Central memory CD8-positive, alpha-beta T cell (primary cell): ENCODE measurements around the gene FAM120C.

Experiments used
- ATAC-seq: fragments of 150-1000 bp; cut with Tn5 transposase; replicated peaks from 2 replicates; pipeline ENCODE4 v1.10.0; 2022; ENCODE audit warnings: mild to moderate bottlenecking, moderate FRiP score, moderate number of reproducible peaks; ENCODE audit not compliant: poor library complexity, severe bottlenecking; ENCODE audit errors: extremely low read depth
- DNase-seq, 2 donors: peaks; one replicate each; pipeline ENCODE4 v3.0.0; 2021; ENCODE audit warnings: low spot score in 2 of 2
- H3K27ac Mint-ChIP-seq: one replicate; pipeline ENCODE4 v1.8.0; 2022; ENCODE audit warnings: low read depth, mild to moderate bottlenecking, moderate library complexity, mixed read lengths
- H3K27me3 Mint-ChIP-seq: one replicate; pipeline ENCODE4 v1.8.0; 2022; ENCODE audit warnings: mixed read lengths
- H3K36me3 Mint-ChIP-seq: one replicate; pipeline ENCODE4 v1.8.0; 2022; ENCODE audit warnings: mild to moderate bottlenecking, moderate library complexity, mixed read lengths; ENCODE audit not compliant: insufficient read depth
- H3K4me1 Mint-ChIP-seq: one replicate; pipeline ENCODE4 v1.8.0; 2022; ENCODE audit warnings: mixed read lengths
- H3K4me3 Mint-ChIP-seq: one replicate; pipeline ENCODE4 v1.8.0; 2022; ENCODE audit warnings: mild to moderate bottlenecking, moderate library complexity, mixed read lengths
- H3K9me3 Mint-ChIP-seq: one replicate; pipeline ENCODE4 v1.8.0; 2022; ENCODE audit warnings: mixed read lengths

Gene FAM120C

GRCh38 chrX:54180403-54180802, 2.7 kb downstream of the FAM120C start:
- ATAC-seq (no peak), DNase-seq (no peak)
- H3K4me3 Mint-ChIP-seq, result peak overlapping the region; percentile 76
- peaks cover 56% of the 10 kb centered on the region for H3K4me1 Mint-ChIP-seq
- no peaks in the 10 kb centered on the region for H3K9me3 Mint-ChIP-seq
- H3K27me3 Mint-ChIP-seq, result no peaks in the 10 kb centered on the region
- H3K27ac Mint-ChIP-seq, result no peak overlapping the region
- peaks cover 7% of the 10 kb centered on the region for H3K36me3 Mint-ChIP-seq

- ATAC-seq (no peak), DNase-seq (no peak)
- Mint-ChIP-seq H3K36me3 (peaks cover 6% of the 10 kb centered on the region), H3K9me3 (no peaks in the 10 kb centered on the region), H3K27ac (peak overlapping the region; percentile 48), H3K4me1 (peaks cover 51% of the 10 kb centered on the region), H3K4me3 (no peak overlapping the region), H3K27me3 (no peaks in the 10 kb centered on the region)
Measured at GRCh38 chrX:54178100-54178940, 4.7 kb downstream of the FAM120C start.

GRCh38 chrX:54177306-54177705, 5.7 kb downstream of the FAM120C start:
- H3K4me3 Mint-ChIP-seq, result no peak overlapping the region
- DNase-seq, result no peak
- H3K27ac Mint-ChIP-seq, result no peak overlapping the region
- peaks cover 51% of the 10 kb centered on the region for H3K4me1 Mint-ChIP-seq
- peaks cover 5% of the 10 kb centered on the region for H3K36me3 Mint-ChIP-seq
- no peaks in the 10 kb centered on the region for H3K9me3 Mint-ChIP-seq
- ATAC-seq, result no peak
- no peaks in the 10 kb centered on the region for H3K27me3 Mint-ChIP-seq

- no peak overlapping the region for H3K4me3 Mint-ChIP-seq
- no peak overlapping the region for H3K27ac Mint-ChIP-seq
- H3K27me3 Mint-ChIP-seq, result no peaks in the 10 kb centered on the region
- H3K4me1 Mint-ChIP-seq, result peaks cover 17% of the 10 kb centered on the region
- peaks cover 5% of the 10 kb centered on the region for H3K36me3 Mint-ChIP-seq
- no peak for ATAC-seq
- H3K9me3 Mint-ChIP-seq, result no peaks in the 10 kb centered on the region
- DNase-seq, result no peak
Measured at GRCh38 chrX:54173791-54174190, 9.3 kb downstream of the FAM120C start.

GRCh38 chrX:54172455-54172854, 10.6 kb downstream of the FAM120C start:
- no peaks in the 10 kb centered on the region for H3K27me3 Mint-ChIP-seq
- H3K4me1 Mint-ChIP-seq, result peaks cover 10% of the 10 kb centered on the region
- H3K4me3 Mint-ChIP-seq, result no peak overlapping the region
- no peak overlapping the region for H3K27ac Mint-ChIP-seq
- ATAC-seq (no peak), DNase-seq (no peak)
- H3K36me3 Mint-ChIP-seq, result peaks cover 2% of the 10 kb centered on the region
- H3K9me3 Mint-ChIP-seq, result no peaks in the 10 kb centered on the region

- H3K4me3 Mint-ChIP-seq, result no peak overlapping the region
- H3K27me3 Mint-ChIP-seq, result no peaks in the 10 kb centered on the region
- ATAC-seq (no peak), DNase-seq (no peak)
- H3K27ac Mint-ChIP-seq, result no peak overlapping the region
- no peaks in the 10 kb centered on the region for H3K9me3 Mint-ChIP-seq
- peaks cover 2% of the 10 kb centered on the region for H3K36me3 Mint-ChIP-seq
- peaks cover 2% of the 10 kb centered on the region for H3K4me1 Mint-ChIP-seq
Measured at GRCh38 chrX:54171527-54172250, 11.4 kb downstream of the FAM120C start.

- DNase-seq (no peak), ATAC-seq (no peak)
- Mint-ChIP-seq H3K27me3 (no peaks in the 10 kb centered on the region), H3K36me3 (peaks cover 2% of the 10 kb centered on the region), H3K27ac (no peak overlapping the region), H3K4me1 (no peaks in the 10 kb centered on the region), H3K9me3 (no peaks in the 10 kb centered on the region), H3K4me3 (no peak overlapping the region)
Measured at GRCh38 chrX:54171091-54171490, 12.0 kb downstream of the FAM120C start.

GRCh38 chrX:54166915-54167314, 16.1 kb downstream of the FAM120C start:
- ATAC-seq (no peak), DNase-seq (no peak)
- H3K27me3 Mint-ChIP-seq, result no peaks in the 10 kb centered on the region
- no peaks in the 10 kb centered on the region for H3K4me1 Mint-ChIP-seq
- H3K27ac Mint-ChIP-seq, result no peak overlapping the region
- H3K36me3 Mint-ChIP-seq, result no peaks in the 10 kb centered on the region
- no peak overlapping the region for H3K4me3 Mint-ChIP-seq
- H3K9me3 Mint-ChIP-seq, result no peaks in the 10 kb centered on the region

GRCh38 chrX:54157561-54157960, 25.5 kb downstream of the FAM120C start:
- no peak for ATAC-seq
- Mint-ChIP-seq H3K9me3 (no peaks in the 10 kb centered on the region), H3K27me3 (no peaks in the 10 kb centered on the region), H3K4me3 (no peak overlapping the region), H3K36me3 (peaks cover 12% of the 10 kb centered on the region), H3K4me1 (no peaks in the 10 kb centered on the region), H3K27ac (no peak overlapping the region)
- DNase-seq, result no peak

- peaks cover 8% of the 10 kb centered on the region for H3K36me3 Mint-ChIP-seq
- ATAC-seq, result no peak
Measured at GRCh38 chrX:54134269-54134668, 48.8 kb downstream of the FAM120C start.

GRCh38 chrX:54116391-54116790, 66.7 kb downstream of the FAM120C start:
- H3K27me3 Mint-ChIP-seq, result no peaks in the 10 kb centered on the region
- H3K36me3 Mint-ChIP-seq, result peaks cover 6% of the 10 kb centered on the region
- H3K4me3 Mint-ChIP-seq, result no peak overlapping the region
- no peaks in the 10 kb centered on the region for H3K9me3 Mint-ChIP-seq
- no peak overlapping the region for H3K27ac Mint-ChIP-seq
- DNase-seq (no peak), ATAC-seq (no peak)
- H3K4me1 Mint-ChIP-seq, result no peaks in the 10 kb centered on the region

More at GRCh38 chrX:54134269-54134668, 48.8 kb downstream of the FAM120C start:
- H3K27me3 Mint-ChIP-seq, result no peaks in the 10 kb centered on the region
- no peak overlapping the region for H3K4me3 Mint-ChIP-seq
- DNase-seq, result no peak
- H3K27ac Mint-ChIP-seq, result peak overlapping the region; percentile 48
- no peaks in the 10 kb centered on the region for H3K9me3 Mint-ChIP-seq
- H3K4me1 Mint-ChIP-seq, result no peaks in the 10 kb centered on the region

- Mint-ChIP-seq H3K27ac (no peak overlapping the region), H3K4me3 (no peak overlapping the region), H3K36me3 (peaks cover 7% of the 10 kb centered on the region), H3K9me3 (no peaks in the 10 kb centered on the region), H3K27me3 (no peaks in the 10 kb centered on the region), H3K4me1 (peaks cover 6% of the 10 kb centered on the region)
- DNase-seq (no peak), ATAC-seq (no peak)
Measured at GRCh38 chrX:54093571-54093970, 89.5 kb downstream of the FAM120C start.

- no peaks in the 10 kb centered on the region for H3K9me3 Mint-ChIP-seq
- no peak overlapping the region for H3K27ac Mint-ChIP-seq
- H3K36me3 Mint-ChIP-seq, result peaks cover 7% of the 10 kb centered on the region
- ATAC-seq, result no peak
- H3K27me3 Mint-ChIP-seq, result no peaks in the 10 kb centered on the region
- no peak for DNase-seq
- peaks cover 6% of the 10 kb centered on the region for H3K4me1 Mint-ChIP-seq
- H3K4me3 Mint-ChIP-seq, result no peak overlapping the region
Measured at GRCh38 chrX:54093159-54093558, 89.9 kb downstream of the FAM120C start.
